SK-N-SH (cell line): ENCODE data around the gene PSMB2. TPM values are rescaled to one million over a fixed set of nuclear protein-coding genes. Genes with fewer than 3 reads are reported as not detected.

Experiments used
- CTCF ChIA-PET: fragments of 300-600, 350-600 bp; formaldehyde crosslinking; extraction: SDS; loops from one replicate; lab custom pipeline; 2021; lab: Yijun Ruan, JAX
- POLR2A ChIA-PET: fragments of 350-600 bp; sonication (Branson Sonifier 250); formaldehyde crosslinking; extraction: SDS; loops from one replicate; lab custom pipeline; 2020; ENCODE audit warnings: antibody characterized with exemption, inconsistent platforms; lab: Yijun Ruan, JAX
- DNase-seq: peaks from one replicate; pipeline ENCODE4 v3.0.0; 2012
- H2AFZ ChIP-seq: fragments of 200-600 bp; sonication (generic); 2 replicates; pipeline ENCODE4 v1.8.1; 2016; ENCODE audit warnings: antibody characterized with exemption, mild to moderate bottlenecking, low read depth
- H3F3A ChIP-seq: fragments of 200-600 bp; sonication (generic); replicated peaks from 2 replicates; pipeline ENCODE3; 2016; ENCODE audit warnings: antibody characterized with exemption, mild to moderate bottlenecking; ENCODE audit not compliant: insufficient read depth
- H3K27ac ChIP-seq, 2 experiments: fragments of 200-500 bp in 1 of 2; fragments of 200-600 bp in 1 of 2; sonication (Bioruptor generic) in 1 of 2; sonication (generic), shearing (Covaris generic) in 1 of 2; 2 replicates each; pipeline versions ENCODE4 v1.5.1 to v1.6.1; 2014 to 2016; ENCODE audit warnings: low read depth in 2 of 2, inconsistent platforms in 1 of 2, low read length in 1 of 2, mild to moderate bottlenecking in 1 of 2, mixed read lengths in 1 of 2
- H3K27me3 ChIP-seq: fragments of 200-600 bp; sonication (generic), shearing (Covaris generic); 2 replicates; pipeline ENCODE4 v1.6.1; 2016; ENCODE audit warnings: mixed run types; ENCODE audit not compliant: insufficient read depth
- H3K36me3 ChIP-seq, 2 experiments: fragments of 200-500 bp in 1 of 2; fragments of 200-600 bp in 1 of 2; sonication (Bioruptor generic) in 1 of 2; sonication (generic) in 1 of 2; replicated peaks in 1 of 2; 2 replicates each; pipeline versions ENCODE3 to v1.5.1; 2014 to 2016; ENCODE audit warnings: low read length in 1 of 2, mild to moderate bottlenecking in 1 of 2; ENCODE audit not compliant: insufficient read depth in 2 of 2, control insufficient read depth in 1 of 2
- H3K4me1 ChIP-seq, 2 experiments: fragments of 200-500 bp in 1 of 2; fragments of 200-600 bp in 1 of 2; sonication (Bioruptor generic) in 1 of 2; sonication (generic), shearing (Covaris generic) in 1 of 2; 2 replicates each; pipeline versions ENCODE4 v1.5.1 to v1.6.1; 2014 to 2016; ENCODE audit warnings: low read depth in 1 of 2, low read length in 1 of 2, mixed run types in 1 of 2; ENCODE audit not compliant: insufficient read depth in 2 of 2, control insufficient read depth in 1 of 2
- H3K4me2 ChIP-seq: fragments of 200-600 bp; sonication (generic), shearing (Covaris generic); 2 replicates; pipeline ENCODE4 v1.6.1; 2017; ENCODE audit warnings: mixed run types
- H3K4me3 ChIP-seq, 2 experiments: fragments of 200-500 bp in 1 of 2; fragments of 200-600 bp in 1 of 2; sonication (Bioruptor generic) in 1 of 2; sonication (generic), shearing (Covaris generic) in 1 of 2; 2 replicates each; pipeline versions ENCODE4 v1.5.1 to v1.8.1; 2014 to 2016; ENCODE audit warnings: low read depth in 2 of 2, inconsistent platforms in 1 of 2, low read length in 1 of 2, mild to moderate bottlenecking in 1 of 2, mixed read lengths in 1 of 2, moderate library complexity in 1 of 2
- H3K79me2 ChIP-seq: fragments of 200-600 bp; sonication (generic); 2 replicates; pipeline ENCODE4 v1.8.1; 2017; ENCODE audit warnings: mild to moderate bottlenecking; ENCODE audit not compliant: insufficient read depth
- H3K9ac ChIP-seq: fragments of 200-600 bp; sonication (generic); 2 replicates; pipeline ENCODE4 v1.6.1; 2017; ENCODE audit warnings: mixed run types
- H3K9me2 ChIP-seq: fragments of 200-600 bp; sonication (generic); 2 replicates; pipeline ENCODE4 v1.6.1; 2017; ENCODE audit warnings: mixed run types
- H3K9me3 ChIP-seq: fragments of 200-600 bp; sonication (generic); 2 replicates; pipeline ENCODE4 v1.6.1; 2017; ENCODE audit warnings: mixed run types, mild to moderate bottlenecking, moderate library complexity
- H4K20me1 ChIP-seq: fragments of 200-600 bp; sonication (generic); 2 replicates; pipeline ENCODE4 v1.6.1; 2017; ENCODE audit warnings: mild to moderate bottlenecking, mixed run types; ENCODE audit not compliant: insufficient read depth
- CHD2 ChIP-seq: fragments of 150-350 bp; IDR thresholded peaks from 2 replicates; pipeline ENCODE4 v1.6.1; 2018; ENCODE audit warnings: low read length; ENCODE audit not compliant: partially characterized antibody
- CTCF ChIP-seq: fragments of 200-600 bp; sonication (generic); IDR thresholded peaks from 2 replicates; pipeline ENCODE4 v1.6.1; 2017; ENCODE audit warnings: antibody characterized with exemption, mild to moderate bottlenecking, moderate library complexity
- GABPA ChIP-seq: IDR thresholded peaks from 2 replicates; pipeline ENCODE4 v1.4.0; 2012; ENCODE audit warnings: low read depth, mild to moderate bottlenecking
- MXI1 ChIP-seq: IDR thresholded peaks from 2 replicates; pipeline ENCODE4 v1.6.1; 2012; ENCODE audit warnings: mild to moderate bottlenecking, low read depth, low read length, improper control_type of control experiment
- NFIC ChIP-seq: IDR thresholded peaks from 2 replicates; pipeline ENCODE4 v1.4.0; 2012; ENCODE audit warnings: borderline replicate concordance
- REST ChIP-seq: IDR thresholded peaks from 2 replicates; pipeline ENCODE4 v1.6.1; 2012; ENCODE audit warnings: mild to moderate bottlenecking, low read depth, low read length, moderate library complexity
- SMC3 ChIP-seq: IDR thresholded peaks from 2 replicates; pipeline ENCODE4 v1.6.1; 2012; ENCODE audit warnings: low read depth, low read length, improper control_type of control experiment
- TEAD4 ChIP-seq: IDR thresholded peaks from 2 replicates; pipeline ENCODE4 v1.4.0; 2012; ENCODE audit warnings: mild to moderate bottlenecking, borderline replicate concordance; ENCODE audit not compliant: insufficient read depth
- WGBS: methylation state at CpG from one replicate; pipeline ENCODE4 v1.1.6; 2017; ENCODE audit warnings: low lambda C conversion rate; 5-methylcytosine and 5-hydroxymethylcytosine counted together
- polyA plus RNA-seq, 3 experiments: library from polyadenylated mRNA; depleted of rRNA; stranded (reverse); fragments of >200 nt; gene quantifications; 2 replicates each; pipeline ENCODE4 v1.2.3, GENCODE V29; 2012

PSMB2 gene
- polyA plus RNA-seq, 1 of the 3 experiments (the other 2 are of a cell fraction), result 83.5 TPM

- TF ChIP-seq CTCF (no peak), SMC3 (no peak), CHD2 (no peak), MXI1 (no peak), TEAD4 (no peak)
Observed at GRCh38 chr1:35661474-35661795, 20.1 kb upstream of the PSMB2 start (continued).

GRCh38 chr1:35660581-35661473, 19.5 kb upstream of the PSMB2 start:
- no peaks in the 10 kb centered on the region for H3K9me3 ChIP-seq
- H4K20me1 ChIP-seq, result no peaks in the 10 kb centered on the region
- ChIA-PET CTCF (no interaction called here), POLR2A (no interaction called here)
- peak; percentile 93 for TF ChIP-seq REST
- no peak for TF ChIP-seq NFIC
- peaks cover 3% of the 10 kb centered on the region for H3F3A ChIP-seq
- no peak overlapping the region for H3K4me2 ChIP-seq
- H3K9me2 ChIP-seq, result no peaks in the 10 kb centered on the region
- DNase-seq, result no peak
- H3K27ac ChIP-seq, result no peak overlapping the region
- H3K4me1 ChIP-seq, result no peaks in the 10 kb centered on the region
- H2AFZ ChIP-seq, result no peak overlapping the region
- H3K9ac ChIP-seq, result no peak overlapping the region
- WGBS, result 64% methylated on average over 5 of the region's 5 CpGs
- H3K4me3 ChIP-seq, result no peak overlapping the region
- H3K79me2 ChIP-seq, result no peaks in the 10 kb centered on the region
- H3K36me3 ChIP-seq, result no peaks in the 10 kb centered on the region
- H3K27me3 ChIP-seq, result no peaks in the 10 kb centered on the region

GRCh38 chr1:35659589-35659988, 18.3 kb upstream of the PSMB2 start:
- H3K79me2 ChIP-seq, result no peaks in the 10 kb centered on the region
- no peak for TF ChIP-seq GABPA
- H3K9ac ChIP-seq, result no peak overlapping the region
- H4K20me1 ChIP-seq, result no peaks in the 10 kb centered on the region
- H3K4me1 ChIP-seq, result peaks cover 0 to 4% of the 10 kb centered on the region in 2 experiments; a peak in 1 of 4 replicates
- DNase-seq, result no peak
- no peak overlapping the region for H3K4me3 ChIP-seq
- H3K4me2 ChIP-seq, result no peak overlapping the region
- CTCF ChIA-PET, result no interaction called here
- no peaks in the 10 kb centered on the region for H3K27me3 ChIP-seq
- 22% methylated on average over 6 of the region's 6 CpGs for WGBS
- H3K9me3 ChIP-seq, result no peaks in the 10 kb centered on the region
- H3K36me3 ChIP-seq, result no peaks in the 10 kb centered on the region
- H2AFZ ChIP-seq, result no peak overlapping the region
- no peaks in the 10 kb centered on the region for H3K9me2 ChIP-seq
- POLR2A ChIA-PET, result no interaction called here
- peaks cover 3% of the 10 kb centered on the region for H3F3A ChIP-seq
- H3K27ac ChIP-seq, result no peak overlapping the region
